ENCODE measurements around the gene ULK4.

DNA sequence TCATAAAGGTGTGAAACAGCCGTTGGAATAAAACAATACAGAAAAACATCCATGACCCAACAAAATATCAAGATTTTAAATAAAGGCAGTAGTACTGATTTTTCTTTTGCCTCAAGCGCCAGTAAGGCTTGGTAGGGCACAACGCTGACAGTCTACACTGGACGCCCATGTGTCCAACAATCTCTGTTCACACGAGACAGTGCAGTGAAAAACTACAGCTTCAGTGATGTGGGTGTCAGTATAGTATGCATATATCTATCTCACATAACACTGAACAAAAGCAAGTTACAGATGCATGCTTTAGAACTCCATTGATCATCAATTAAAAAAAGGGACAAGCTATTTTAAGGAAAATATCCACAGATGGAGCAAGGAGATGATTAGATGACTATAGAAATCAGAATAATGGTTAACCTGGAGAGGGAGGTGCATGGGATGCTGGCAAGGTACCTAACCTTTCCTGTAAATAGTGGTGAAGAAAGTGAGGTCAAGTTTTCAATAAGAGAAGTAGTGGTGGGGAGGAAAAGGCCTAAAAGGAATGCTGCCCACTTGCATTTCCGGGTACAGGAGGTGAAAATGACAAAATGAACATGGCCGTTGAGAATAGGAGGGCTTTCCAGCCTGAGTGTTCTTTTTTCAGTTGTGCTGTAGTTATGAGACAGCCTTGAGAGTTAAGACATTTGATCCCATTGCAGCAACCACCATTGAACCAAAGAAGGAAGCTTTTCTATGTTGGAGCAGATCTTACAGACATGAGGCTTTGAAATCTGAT, 719.9 kb downstream of the ULK4 start:
- TF ChIP-seq TARDBP (IDR thresholded peaks at IDR 0.05): no peak
- TF ChIP-seq FOXM1 (IDR thresholded peaks at IDR 0.05; ENCODE audit: borderline replicate concordance): no peak
- TF ChIP-seq LEF1 (IDR thresholded peaks at IDR 0.05; ENCODE audit: borderline replicate concordance): no peak
- TF ChIP-seq FOXA1 (IDR thresholded peaks at IDR 0.05): no peak
- no peak for TF ChIP-seq NFRKB (IDR thresholded peaks at IDR 0.05)
- no peak for TF ChIP-seq ARNT (IDR thresholded peaks at IDR 0.05)
- no peak for TF ChIP-seq CTBP1 (IDR thresholded peaks at IDR 0.05; ENCODE audit: borderline replicate concordance)
- no peak for TF ChIP-seq ELF4 (IDR thresholded peaks at IDR 0.05)
- no peak for TF ChIP-seq SUZ12 (IDR thresholded peaks at IDR 0.05)
- TF ChIP-seq BHLHE40 (IDR thresholded peaks at IDR 0.05; ENCODE audit: borderline replicate concordance): no peak
